Neutrophil (primary cell): Measurements from ENCODE around the gene SF3B3.
A peak's percentile ranks its signal among the peaks of the same experiment; 100 is the strongest.

Experiments used
- H3K27ac ChIP-seq: fragments of 200-600 bp; sonication (generic); 2 replicates; pipeline ENCODE4 v1.5.1; 2016; ENCODE audit warnings: mild to moderate bottlenecking, moderate library complexity
- H3K27me3 ChIP-seq: fragments of 200-600 bp; sonication (generic); 2 replicates; pipeline ENCODE4 v1.6.0; 2016; ENCODE audit warnings: mild to moderate bottlenecking
- H3K36me3 ChIP-seq: fragments of 200-600 bp; sonication (generic); 2 replicates; pipeline ENCODE4 v1.5.1; 2017
- H3K4me1 ChIP-seq, 2 experiments: fragments of 200-600 bp in 1 of 2; sonication (generic) in 1 of 2; 1 replicate in 1 of 2; 2 replicates in 1 of 2; pipeline versions ENCODE4 v1.5.1 to v1.6.1; 2013 to 2016; ENCODE audit warnings: low read depth in 1 of 2, low read length in 1 of 2, mild to moderate bottlenecking in 1 of 2, moderate library complexity in 1 of 2; ENCODE audit not compliant: control insufficient read depth in 1 of 2, insufficient read depth in 1 of 2
- H3K4me3 ChIP-seq, 2 experiments: fragments of 200-600 bp in 1 of 2; sonication (generic) in 1 of 2; 1 replicate in 1 of 2; 2 replicates in 1 of 2; pipeline ENCODE4 v1.5.1; 2013 to 2016; ENCODE audit warnings: low read depth in 1 of 2, low read length in 1 of 2, mild to moderate bottlenecking in 1 of 2, moderate library complexity in 1 of 2
- H3K9me3 ChIP-seq: fragments of 200-600 bp; sonication (generic); 2 replicates; pipeline ENCODE4 v1.5.1; 2016
- CTCF ChIP-seq: fragments of 200-600 bp; sonication (generic); IDR thresholded peaks from 2 replicates; pipeline ENCODE4 v1.5.1; 2016; ENCODE audit warnings: antibody characterized with exemption

SF3B3 gene

GRCh38 chr16:70494777-70495176 lies 28.8 kb upstream of the SF3B3 start:
- no peaks in the 10 kb centered on the region for H3K9me3 ChIP-seq
- H3K27me3 ChIP-seq: no peaks in the 10 kb centered on the region
- peaks cover 90% of the 10 kb centered on the region for H3K36me3 ChIP-seq
- TF ChIP-seq CTCF: no peak
- H3K4me1 ChIP-seq: peaks cover 4 to 6% of the 10 kb centered on the region in 2 experiments
- H3K4me3 ChIP-seq: no peak overlapping the region
- no peak overlapping the region for H3K27ac ChIP-seq

- no peaks in the 10 kb centered on the region for H3K9me3 ChIP-seq
- peaks cover 93% of the 10 kb centered on the region for H3K36me3 ChIP-seq
- H3K4me1 ChIP-seq: no peaks in the 10 kb centered on the region
- no peak overlapping the region for H3K27ac ChIP-seq
- TF ChIP-seq CTCF: no peak
- no peaks in the 10 kb centered on the region for H3K27me3 ChIP-seq
- H3K4me3 ChIP-seq: no peak overlapping the region
Observed at GRCh38 chr16:70495425-70496182, 28.0 kb upstream of the SF3B3 start.

GRCh38 chr16:70496513-70496912 lies 27.1 kb upstream of the SF3B3 start:
- Histone ChIP-seq H3K27ac (no peak overlapping the region), H3K4me3 (no peak overlapping the region), H3K4me1 (no peaks in the 10 kb centered on the region), H3K36me3 (peaks cover 95% of the 10 kb centered on the region), H3K27me3 (no peaks in the 10 kb centered on the region), H3K9me3 (no peaks in the 10 kb centered on the region)
- no peak for TF ChIP-seq CTCF

- Histone ChIP-seq H3K9me3 (no peaks in the 10 kb centered on the region), H3K27ac (peak overlapping the region; percentile 6), H3K36me3 (peaks cover 88% of the 10 kb centered on the region), H3K4me1 (no peaks in the 10 kb centered on the region), H3K4me3 (no peak overlapping the region), H3K27me3 (no peaks in the 10 kb centered on the region)
- TF ChIP-seq CTCF: no peak
Observed at GRCh38 chr16:70508752-70509151, 14.9 kb upstream of the SF3B3 start.

- H3K4me3 ChIP-seq: no peak overlapping the region
- H3K4me1 ChIP-seq: no peaks in the 10 kb centered on the region
- H3K9me3 ChIP-seq: no peaks in the 10 kb centered on the region
- no peak for TF ChIP-seq CTCF
- no peaks in the 10 kb centered on the region for H3K27me3 ChIP-seq
- H3K27ac ChIP-seq: no peak overlapping the region
- H3K36me3 ChIP-seq: peaks cover 94% of the 10 kb centered on the region
Observed at GRCh38 chr16:70510216-70510615, 13.4 kb upstream of the SF3B3 start.
